IPS-18c (cell line): ENCODE data around the gene PLXNA1.

Source experiments
- H3K4me3 ChIP-seq: 2 replicates; pipeline ENCODE4 v1.7.0; 2013; ENCODE audit warnings: low read depth, mild to moderate bottlenecking, low read length, moderate library complexity; ENCODE audit not compliant: insufficient read depth
- H3K9me3 ChIP-seq: one replicate; pipeline ENCODE4 v1.6.1; 2013; ENCODE audit warnings: mild to moderate bottlenecking, low read length, moderate library complexity; ENCODE audit not compliant: control insufficient read depth, insufficient read depth

Gene PLXNA1

DNA sequence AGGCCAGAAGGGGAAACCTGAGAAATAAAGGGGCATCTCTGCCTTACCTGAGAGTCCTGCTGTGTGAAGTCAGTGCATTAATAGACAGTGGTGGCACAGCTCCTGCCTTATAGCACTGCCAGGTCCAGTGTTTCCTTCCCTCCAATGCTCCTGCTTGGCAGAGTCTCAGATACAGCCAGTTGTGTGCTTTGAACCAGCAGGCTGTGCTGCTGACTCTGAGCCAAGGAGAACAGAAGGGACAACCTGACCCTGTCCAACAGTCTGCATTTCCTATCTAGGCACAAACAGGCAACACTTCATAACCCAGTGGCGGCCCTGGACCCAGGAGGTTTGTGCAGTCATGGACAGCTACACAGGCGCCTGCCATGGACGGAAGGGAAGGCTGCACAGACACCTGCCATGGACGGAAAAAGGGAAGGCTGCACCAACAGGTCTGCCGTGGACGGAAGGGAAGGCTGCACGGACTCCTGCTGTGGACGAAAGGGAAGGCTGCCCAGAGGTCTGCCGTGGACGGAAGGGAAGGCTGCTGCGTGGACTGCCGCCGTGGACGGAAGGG is 33.9 kb upstream of the PLXNA1 start:
- Histone ChIP-seq H3K9me3 (no peaks in the 10 kb centered on the region), H3K4me3 (no peak overlapping the region)

- H3K4me3 ChIP-seq: no peak overlapping the region
- no peaks in the 10 kb centered on the region for H3K9me3 ChIP-seq
These were observed 31.4 kb upstream of the PLXNA1 start for GRCh38 chr3:126951561-126951960.

DNA sequence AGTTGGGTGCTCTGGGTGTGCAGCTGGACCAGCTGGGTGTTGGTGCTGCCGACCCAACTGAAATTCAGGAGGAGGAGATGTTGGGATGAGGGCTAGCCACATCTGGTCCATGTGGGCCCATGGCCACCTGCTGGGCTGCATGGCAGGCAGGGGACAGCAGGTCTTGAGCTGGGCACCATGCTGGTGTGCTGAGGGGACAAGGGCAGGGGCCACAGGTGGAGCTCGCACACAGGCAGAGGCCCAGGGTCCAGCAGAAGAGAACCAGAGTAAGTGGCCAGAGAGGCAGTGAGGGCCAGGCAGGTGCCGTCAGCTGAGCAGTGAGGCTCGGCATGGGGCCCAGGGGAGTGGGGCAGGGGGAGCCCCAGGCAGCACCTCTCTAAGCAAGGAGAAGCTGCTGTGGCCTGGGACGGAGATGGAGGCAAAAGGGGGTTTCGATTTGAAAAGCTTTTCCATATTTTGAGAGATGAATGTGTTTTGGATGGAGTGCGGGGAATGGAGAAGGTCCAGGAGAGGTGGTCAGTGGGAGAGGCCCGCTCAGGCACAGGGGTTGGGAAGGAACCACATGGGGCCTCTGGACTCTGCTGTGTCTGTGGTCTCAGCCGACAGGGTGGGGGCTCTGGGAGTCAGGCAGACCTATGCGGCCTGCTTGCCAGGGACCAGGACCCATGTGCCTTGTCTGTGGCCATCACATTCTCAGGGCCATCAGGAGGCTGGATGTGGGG is 30.5 kb upstream of the PLXNA1 start:
- Histone ChIP-seq H3K9me3 (no peaks in the 10 kb centered on the region), H3K4me3 (no peak overlapping the region)

GRCh38 chr3:126952983-126953660 is 29.8 kb upstream of the PLXNA1 start:
- Histone ChIP-seq H3K9me3 (no peaks in the 10 kb centered on the region), H3K4me3 (no peak overlapping the region)

- Histone ChIP-seq H3K9me3 (no peaks in the 10 kb centered on the region), H3K4me3 (no peak overlapping the region)
These were observed 28.6 kb upstream of the PLXNA1 start for GRCh38 chr3:126954141-126954842.

DNA sequence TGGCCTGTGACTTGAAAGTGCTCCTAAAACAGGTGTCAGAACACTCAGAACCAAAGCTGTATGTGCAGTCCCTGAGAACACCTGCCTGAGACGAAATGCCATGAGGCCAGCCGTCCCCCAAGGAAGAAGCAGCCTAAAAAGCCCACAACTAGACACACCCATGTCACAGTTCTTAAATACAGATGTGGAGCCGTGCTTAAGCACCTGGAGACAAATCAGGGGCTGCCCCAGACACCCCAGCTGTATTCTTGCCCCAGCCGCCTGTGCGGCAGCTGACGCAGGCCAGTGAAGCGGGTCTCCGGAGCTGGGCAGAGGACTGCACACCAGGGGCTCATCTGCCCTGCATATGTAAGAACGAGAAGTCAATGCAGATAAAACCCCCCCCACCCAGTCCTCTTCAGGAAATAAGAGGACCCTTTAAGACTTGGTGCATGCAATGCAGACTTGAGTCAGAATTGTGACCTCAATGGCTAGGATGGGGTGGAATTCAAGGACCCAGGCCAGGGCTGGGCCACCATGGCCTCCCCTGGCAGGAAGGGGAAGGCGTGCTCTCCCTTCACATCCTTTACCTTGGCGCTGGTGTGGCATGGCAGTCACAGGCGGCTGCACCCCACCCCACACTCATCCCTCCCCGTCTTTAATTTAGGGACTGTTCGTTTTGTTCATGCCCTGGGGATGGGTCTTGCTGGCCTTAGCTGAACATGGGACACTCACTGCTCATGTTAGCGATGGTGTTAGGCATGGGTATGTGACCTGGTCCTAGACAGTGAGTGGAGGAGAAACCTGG is 27.7 kb upstream of the PLXNA1 start:
- Histone ChIP-seq H3K9me3 (no peaks in the 10 kb centered on the region), H3K4me3 (no peak overlapping the region)

DNA sequence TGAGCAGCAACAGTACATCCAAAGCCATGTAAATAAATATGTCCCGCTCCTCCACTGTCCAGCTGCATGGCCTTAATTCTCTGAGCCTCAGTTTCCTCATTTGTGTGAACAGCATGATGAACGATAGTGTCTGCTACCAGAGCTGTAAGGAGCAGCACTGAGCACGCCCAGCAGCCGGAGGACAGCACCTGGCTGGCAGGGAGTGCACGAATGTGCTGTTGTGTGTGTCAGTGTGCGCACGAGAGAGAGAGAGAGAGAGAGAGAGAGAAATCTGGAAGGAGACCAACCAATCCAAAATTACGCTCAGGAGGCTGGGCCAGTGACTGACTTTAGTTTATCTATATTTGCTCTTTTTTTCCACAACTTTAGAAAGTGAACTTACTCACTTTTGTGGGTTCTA is 26.6 kb upstream of the PLXNA1 start:
- Histone ChIP-seq H3K9me3 (no peaks in the 10 kb centered on the region), H3K4me3 (no peak overlapping the region)

GRCh38 chr3:126956866-126957650 is 25.9 kb upstream of the PLXNA1 start:
- Histone ChIP-seq H3K9me3 (no peaks in the 10 kb centered on the region), H3K4me3 (no peak overlapping the region)

GRCh38 chr3:126957776-126958637 is 24.9 kb upstream of the PLXNA1 start:
- H3K9me3 ChIP-seq: no peaks in the 10 kb centered on the region
- no peak overlapping the region for H3K4me3 ChIP-seq

GRCh38 chr3:126958638-126959085 is 24.3 kb upstream of the PLXNA1 start:
- H3K4me3 ChIP-seq: no peak overlapping the region
- no peaks in the 10 kb centered on the region for H3K9me3 ChIP-seq

GRCh38 chr3:126959136-126959920 is 23.6 kb upstream of the PLXNA1 start:
- no peak overlapping the region for H3K4me3 ChIP-seq
- no peaks in the 10 kb centered on the region for H3K9me3 ChIP-seq

GRCh38 chr3:126959921-126960603 is 22.9 kb upstream of the PLXNA1 start:
- H3K4me3 ChIP-seq: no peak overlapping the region
- H3K9me3 ChIP-seq: no peaks in the 10 kb centered on the region

- Histone ChIP-seq H3K4me3 (no peak overlapping the region), H3K9me3 (no peaks in the 10 kb centered on the region)
These were observed 22.3 kb upstream of the PLXNA1 start for GRCh38 chr3:126960604-126960995.

DNA sequence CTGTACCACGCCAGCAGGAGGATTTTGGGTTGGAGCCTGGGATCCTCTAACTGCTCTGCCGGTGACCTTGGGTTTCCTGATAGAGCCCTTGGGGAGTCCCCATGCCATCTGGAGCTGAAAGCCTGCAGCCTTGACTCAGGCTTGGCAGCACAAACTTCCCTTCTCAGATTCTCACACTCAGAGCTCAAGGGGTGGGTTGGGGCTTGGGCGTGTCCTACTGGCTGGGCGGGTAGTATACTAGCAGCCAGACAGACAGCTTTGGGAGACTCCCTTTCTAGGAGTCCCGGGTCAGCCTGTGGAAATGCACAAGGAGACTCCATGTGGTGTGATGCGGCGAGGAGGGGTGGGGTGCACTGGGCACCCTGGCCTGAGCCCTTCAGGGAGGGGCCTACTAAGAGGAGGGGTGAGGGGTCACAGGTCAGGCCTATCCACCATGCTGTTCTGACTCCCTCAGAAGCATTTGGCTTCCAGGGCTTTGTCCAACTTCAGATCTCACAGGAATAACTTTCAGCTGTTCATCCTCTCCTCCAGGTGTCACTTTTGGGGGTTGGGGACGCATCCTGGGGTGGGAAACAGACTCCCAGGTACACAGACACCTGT is 21.6 kb upstream of the PLXNA1 start:
- Histone ChIP-seq H3K4me3 (no peak overlapping the region), H3K9me3 (no peaks in the 10 kb centered on the region)
